Effector memory CD4-positive, alpha-beta T cell (primary cell): Measurements from ENCODE around the gene PGF.

Source experiments
- DNase-seq, 3 donors: peaks; one replicate each; pipeline ENCODE4 v3.0.0-alpha.2; 2020
- H3K27ac ChIP-seq: 2 replicates; pipeline ENCODE4 v1.7.0; 2013; ENCODE audit warnings: mild to moderate bottlenecking, low read length, moderate library complexity; ENCODE audit not compliant: insufficient read depth, poor library complexity, severe bottlenecking
- H3K27me3 ChIP-seq: replicated peaks from 2 replicates; pipeline ENCODE4 v1.7.0; 2013; ENCODE audit warnings: mild to moderate bottlenecking, low read length; ENCODE audit not compliant: insufficient read depth, control insufficient read depth, poor library complexity, severe bottlenecking
- H3K36me3 ChIP-seq: 2 replicates; pipeline ENCODE4 v1.7.0; 2013; ENCODE audit warnings: mild to moderate bottlenecking, low read length, moderate library complexity; ENCODE audit not compliant: control insufficient read depth, insufficient read depth
- H3K4me1 ChIP-seq: 2 replicates; pipeline ENCODE4 v1.7.0; 2013; ENCODE audit warnings: low read length, mild to moderate bottlenecking; ENCODE audit not compliant: control insufficient read depth, insufficient read depth, poor library complexity, severe bottlenecking
- H3K4me3 ChIP-seq: 2 replicates; pipeline ENCODE4 v1.7.0; 2013; ENCODE audit warnings: low read length, low read depth, mild to moderate bottlenecking; ENCODE audit not compliant: insufficient read depth, poor library complexity, severe bottlenecking
- H3K9me3 ChIP-seq: 2 replicates; pipeline ENCODE4 v1.7.0; 2013; ENCODE audit warnings: mild to moderate bottlenecking, low read length, moderate library complexity; ENCODE audit not compliant: control insufficient read depth

Gene PGF

DNA sequence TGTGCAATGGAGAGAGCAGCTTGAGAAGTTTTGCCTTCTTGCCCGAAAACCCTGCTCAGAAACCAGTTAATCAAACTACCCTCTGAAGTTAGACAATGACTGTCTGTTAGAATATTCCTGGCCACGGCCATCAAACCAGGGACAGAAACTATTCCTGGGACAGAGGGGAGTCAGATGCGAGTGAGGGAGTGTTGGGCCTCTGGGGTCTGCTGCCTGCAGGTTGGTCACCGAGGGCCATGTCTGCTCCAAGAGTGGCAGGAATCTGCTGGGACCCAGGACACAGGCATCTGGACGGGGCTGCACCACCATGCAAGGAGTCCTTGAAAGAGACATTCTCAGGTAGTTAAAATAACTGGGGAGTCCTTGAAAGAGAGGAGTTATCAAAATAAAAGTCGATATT is 30.4 kb upstream of the PGF start:
- Histone ChIP-seq H3K36me3 (no peaks in the 10 kb centered on the region), H3K9me3 (no peaks in the 10 kb centered on the region), H3K4me1 (no peaks in the 10 kb centered on the region), H3K27ac (no peak overlapping the region), H3K4me3 (no peak overlapping the region), H3K27me3 (no peaks in the 10 kb centered on the region)
- DNase-seq, result no peak

DNA sequence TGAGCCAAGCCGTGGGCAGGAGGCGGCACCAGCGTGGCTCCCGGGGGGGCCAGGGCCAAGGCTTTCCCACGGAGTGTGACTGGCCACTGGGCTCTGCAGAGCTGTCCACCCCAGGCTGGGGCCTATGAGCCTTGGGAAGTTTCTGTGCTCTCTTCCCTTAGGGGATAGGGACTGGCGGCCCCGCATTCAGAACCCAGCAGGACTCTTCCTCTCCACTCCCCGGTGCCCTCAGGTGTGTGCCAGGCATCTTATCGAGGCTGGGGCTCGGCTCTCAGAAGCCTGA is 29.6 kb upstream of the PGF start:
- DNase-seq, result no peak
- Histone ChIP-seq H3K4me3 (no peak overlapping the region), H3K27me3 (no peaks in the 10 kb centered on the region), H3K36me3 (no peaks in the 10 kb centered on the region), H3K9me3 (no peaks in the 10 kb centered on the region), H3K27ac (no peak overlapping the region), H3K4me1 (no peaks in the 10 kb centered on the region)

DNA sequence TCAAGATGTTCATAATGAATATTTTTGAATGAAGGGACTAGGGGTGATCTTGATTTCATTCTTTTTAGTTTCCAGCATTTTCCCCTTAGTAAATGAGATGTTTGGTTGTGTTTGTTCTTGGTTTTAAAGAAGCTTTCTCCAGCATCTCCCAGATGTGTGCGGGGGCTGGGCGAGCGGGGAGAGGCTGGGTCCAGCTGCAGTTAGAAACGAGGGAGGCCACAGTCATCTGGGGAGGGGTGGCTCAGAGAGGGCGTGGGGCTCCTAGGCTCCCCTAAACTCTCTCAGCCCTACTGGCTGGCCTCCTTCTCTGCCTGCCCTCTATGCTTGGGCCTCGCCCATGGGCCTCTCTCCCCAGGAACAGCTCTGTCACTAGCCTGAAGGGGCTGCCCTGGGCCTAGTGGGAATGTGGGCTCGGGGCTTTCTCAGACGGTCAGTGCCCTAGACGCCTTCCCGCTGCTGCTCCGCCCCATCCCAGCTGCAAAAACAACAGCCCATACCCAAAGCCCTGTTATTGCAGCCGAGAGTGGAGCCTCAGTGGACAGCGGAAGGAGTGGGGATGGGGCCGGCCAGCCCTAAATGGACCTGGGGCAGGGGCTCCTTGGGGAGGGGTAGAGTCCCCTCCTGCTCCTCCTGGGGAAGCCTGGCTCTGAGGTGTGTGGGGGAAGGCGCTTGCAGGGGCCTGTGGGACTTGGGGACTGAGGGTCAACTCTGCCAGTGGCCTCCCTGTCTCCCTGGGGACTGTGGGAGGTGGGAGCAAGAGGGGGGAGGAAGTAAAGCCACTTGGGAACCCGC is 29.0 kb upstream of the PGF start:
- H3K27ac ChIP-seq, result no peak overlapping the region
- no peak for DNase-seq
- H3K27me3 ChIP-seq, result no peaks in the 10 kb centered on the region
- no peaks in the 10 kb centered on the region for H3K9me3 ChIP-seq
- no peaks in the 10 kb centered on the region for H3K36me3 ChIP-seq
- H3K4me3 ChIP-seq, result no peak overlapping the region
- no peaks in the 10 kb centered on the region for H3K4me1 ChIP-seq

DNA sequence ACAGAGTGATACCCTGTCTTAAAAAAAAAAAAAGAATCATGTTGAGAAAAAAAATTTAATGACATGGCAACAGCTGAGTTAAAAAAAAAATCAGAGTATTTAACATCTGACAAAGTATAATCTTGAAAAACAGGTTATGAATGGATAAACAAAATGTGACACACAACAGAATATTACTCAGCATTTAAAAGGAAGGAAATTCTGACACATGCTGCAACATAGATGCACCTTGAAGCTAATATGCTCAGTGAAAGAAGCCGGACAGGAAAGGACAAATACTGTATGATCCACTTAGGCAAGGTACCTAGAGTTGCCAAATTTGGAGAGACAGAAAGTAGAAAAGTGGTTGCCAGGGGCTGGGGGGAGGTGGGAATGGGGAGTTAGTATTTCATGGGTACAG is 27.9 kb upstream of the PGF start:
- H3K4me1 ChIP-seq, result no peaks in the 10 kb centered on the region
- H3K27ac ChIP-seq, result no peak overlapping the region
- DNase-seq, result no peak

DNA sequence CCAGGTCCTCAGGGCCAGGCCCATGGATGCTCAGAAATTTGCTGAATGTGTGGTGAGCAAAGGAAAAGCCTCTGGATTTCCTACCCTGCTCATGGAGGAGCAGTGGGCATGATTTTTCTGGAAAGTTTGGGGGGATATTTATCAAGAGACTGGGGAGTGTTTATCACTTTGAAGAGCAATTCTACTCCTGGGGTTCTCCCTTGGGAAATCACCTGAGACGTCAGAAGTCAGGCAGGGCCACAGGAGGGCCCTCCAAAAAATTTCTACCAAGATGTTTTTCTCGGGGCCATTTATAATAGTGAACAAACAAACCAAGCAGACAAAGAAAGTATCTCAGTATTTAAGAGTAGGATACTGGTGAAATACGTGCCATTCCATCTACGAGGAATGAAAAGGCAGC is 27.3 kb upstream of the PGF start:
- no peaks in the 10 kb centered on the region for H3K36me3 ChIP-seq
- H3K4me1 ChIP-seq, result no peaks in the 10 kb centered on the region
- no peak for DNase-seq
- H3K27ac ChIP-seq, result no peak overlapping the region
- no peaks in the 10 kb centered on the region for H3K9me3 ChIP-seq
- H3K27me3 ChIP-seq, result no peaks in the 10 kb centered on the region
- no peak overlapping the region for H3K4me3 ChIP-seq

More for the DNA sequence above, 27.9 kb upstream of the PGF start:
- Histone ChIP-seq H3K4me3 (no peak overlapping the region), H3K36me3 (no peaks in the 10 kb centered on the region), H3K27me3 (no peaks in the 10 kb centered on the region), H3K9me3 (no peaks in the 10 kb centered on the region)

- Histone ChIP-seq H3K4me1 (no peaks in the 10 kb centered on the region), H3K4me3 (no peak overlapping the region), H3K27ac (no peak overlapping the region), H3K36me3 (no peaks in the 10 kb centered on the region), H3K9me3 (no peaks in the 10 kb centered on the region), H3K27me3 (no peaks in the 10 kb centered on the region)
- no peak for DNase-seq
These were observed 26.4 kb upstream of the PGF start for GRCh38 chr14:74981833-74982232.

DNA sequence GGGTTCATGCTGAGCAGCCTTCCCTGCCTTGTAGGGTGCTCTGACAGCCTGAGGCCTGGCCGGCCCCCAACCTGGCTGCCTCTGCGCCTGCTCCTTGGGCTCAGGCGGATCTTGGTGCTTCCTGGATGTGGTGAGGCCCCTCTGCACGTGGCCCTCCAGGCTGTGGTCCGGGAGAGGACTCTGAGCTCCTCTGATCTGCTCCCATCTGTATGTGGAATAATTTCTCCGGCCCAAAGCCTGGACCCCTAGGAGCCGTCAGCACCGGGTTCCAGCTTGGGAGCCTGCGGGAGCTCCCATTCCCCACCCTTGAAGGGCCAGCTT is 26.0 kb upstream of the PGF start:
- H3K27me3 ChIP-seq, result no peaks in the 10 kb centered on the region
- no peaks in the 10 kb centered on the region for H3K9me3 ChIP-seq
- H3K4me1 ChIP-seq, result no peaks in the 10 kb centered on the region

GRCh38 chr14:74980731-74981461 is 25.5 kb upstream of the PGF start:
- no peaks in the 10 kb centered on the region for H3K4me1 ChIP-seq

More for the DNA sequence above, 26.0 kb upstream of the PGF start:
- Histone ChIP-seq H3K27ac (no peak overlapping the region), H3K36me3 (no peaks in the 10 kb centered on the region), H3K4me3 (no peak overlapping the region)
- no peak for DNase-seq

DNA sequence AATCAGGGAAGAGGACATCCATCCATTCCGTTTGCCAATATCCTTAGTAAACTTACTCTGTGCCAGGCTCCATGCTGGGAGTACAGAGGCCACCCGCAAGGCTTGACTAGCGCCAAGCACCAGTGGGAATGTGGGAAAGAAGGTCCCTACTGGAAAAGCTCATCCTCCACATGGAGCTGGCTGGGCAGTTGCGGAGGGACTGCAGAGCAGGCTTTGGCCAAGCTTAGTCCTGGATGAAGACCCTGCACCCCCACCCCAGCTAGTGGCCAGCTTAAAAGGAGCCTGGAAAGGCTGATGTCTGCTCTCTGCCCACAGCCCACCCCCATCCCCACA is 25.0 kb upstream of the PGF start:
- DNase-seq, result no peak
- H3K4me3 ChIP-seq, result no peak overlapping the region
- H3K4me1 ChIP-seq, result no peaks in the 10 kb centered on the region
- H3K36me3 ChIP-seq, result no peaks in the 10 kb centered on the region
- H3K27me3 ChIP-seq, result no peaks in the 10 kb centered on the region
- H3K27ac ChIP-seq, result no peak overlapping the region
- no peaks in the 10 kb centered on the region for H3K9me3 ChIP-seq

More at GRCh38 chr14:74980731-74981461, 25.5 kb upstream of the PGF start:
- no peak overlapping the region for H3K27ac ChIP-seq
- DNase-seq, result no peak
- no peaks in the 10 kb centered on the region for H3K36me3 ChIP-seq
- H3K9me3 ChIP-seq, result no peaks in the 10 kb centered on the region
- H3K27me3 ChIP-seq, result no peaks in the 10 kb centered on the region
- H3K4me3 ChIP-seq, result no peak overlapping the region

GRCh38 chr14:74979442-74980397 is 24.3 kb upstream of the PGF start:
- no peaks in the 10 kb centered on the region for H3K4me1 ChIP-seq
- no peaks in the 10 kb centered on the region for H3K27me3 ChIP-seq
- H3K27ac ChIP-seq, result no peak overlapping the region
- no peak overlapping the region for H3K4me3 ChIP-seq
- no peaks in the 10 kb centered on the region for H3K36me3 ChIP-seq
- no peak for DNase-seq
- no peaks in the 10 kb centered on the region for H3K9me3 ChIP-seq
